Measurements from ENCODE around the gene CHPF.
A peak's percentile ranks its signal among the peaks of the same experiment; 100 is the strongest.

Gene CHPF

DNA sequence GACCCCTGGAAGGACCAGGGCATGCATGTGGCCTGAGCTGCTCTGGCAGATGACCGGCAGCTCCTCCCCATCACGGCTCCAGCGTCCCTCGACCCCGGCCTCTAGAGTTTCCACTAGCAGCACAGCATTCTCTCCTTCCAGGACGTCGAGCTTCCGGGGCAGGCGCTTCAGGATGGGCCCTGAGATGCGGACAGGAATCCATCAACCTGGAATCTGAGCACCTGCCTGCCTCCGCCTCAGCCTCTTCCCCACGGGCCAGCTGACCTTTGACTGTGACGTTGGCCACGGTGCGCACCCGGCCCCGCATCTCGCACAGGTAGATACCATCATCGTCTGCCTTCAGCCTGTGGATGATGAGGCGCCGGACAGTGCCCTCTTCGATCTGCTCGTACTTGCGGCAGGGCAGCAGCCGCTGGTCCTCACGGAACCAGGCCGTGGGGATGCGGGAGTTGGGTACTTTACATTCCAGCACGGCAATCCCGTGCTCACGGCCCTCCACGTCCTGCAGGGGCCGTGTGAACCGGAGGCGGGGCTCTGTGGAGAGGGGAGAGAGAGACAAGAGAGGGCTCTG lies 24.3 kb upstream of the CHPF start:
- DNase-seq, result no peak

- DNase-seq, result no peak
Observed at GRCh38 chr2:219567131-219567530, 23.5 kb upstream of the CHPF start.

- no peak for DNase-seq
Observed at GRCh38 chr2:219566640-219567039, 23.0 kb upstream of the CHPF start.

DNA sequence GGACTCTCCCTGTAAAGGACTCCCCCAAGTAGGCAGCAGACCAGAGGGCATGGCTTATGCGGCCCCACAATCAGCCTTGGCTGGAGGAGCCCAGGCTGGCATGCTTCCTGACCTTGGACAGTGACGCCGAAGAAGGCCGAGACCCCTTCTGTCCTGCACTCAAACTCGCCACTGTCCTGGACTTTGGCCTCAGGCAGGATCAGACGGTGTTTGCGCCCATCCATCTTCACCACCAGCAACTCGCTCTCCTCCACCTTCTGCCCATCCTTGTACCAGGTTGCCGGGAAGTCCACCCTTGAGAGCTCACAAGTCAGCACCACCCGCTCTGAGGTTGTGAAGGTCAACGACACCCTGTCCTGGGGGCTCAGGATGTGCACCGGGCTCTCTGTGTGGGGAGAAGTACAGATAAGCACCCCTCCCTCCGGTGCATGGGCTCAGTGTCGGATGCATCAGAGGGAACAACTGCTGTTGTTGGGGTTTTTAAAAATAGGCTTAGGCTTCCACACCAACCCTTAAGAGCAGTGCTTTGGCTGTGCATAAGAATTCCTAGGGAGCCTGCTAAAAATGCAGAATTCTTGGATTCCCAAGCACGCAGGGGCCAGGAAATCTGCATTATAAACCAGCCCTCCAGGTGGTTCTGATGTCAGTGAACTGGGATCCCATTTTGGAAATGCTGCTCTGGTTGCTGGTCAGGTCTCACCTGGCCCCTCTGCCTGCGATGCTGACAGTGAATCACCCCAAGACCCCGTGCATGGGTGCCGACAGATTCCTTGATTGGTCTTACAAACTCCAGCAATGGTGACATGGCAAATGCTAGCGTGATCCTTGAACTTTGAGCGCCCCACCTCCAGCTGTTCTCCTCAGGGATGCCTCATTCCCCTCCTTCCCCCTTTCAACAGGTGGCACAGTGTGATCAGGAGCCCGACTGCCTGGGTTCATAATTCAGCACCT lies 21.8 kb upstream of the CHPF start:
- no peak for DNase-seq

- DNase-seq, result no peak
Observed at GRCh38 chr2:219563271-219563928, 19.8 kb upstream of the CHPF start.

GRCh38 chr2:219562049-219563020 lies 18.7 kb upstream of the CHPF start:
- no peak for DNase-seq

- DNase-seq, result no peak
Observed at GRCh38 chr2:219561179-219562048, 17.8 kb upstream of the CHPF start.

DNA sequence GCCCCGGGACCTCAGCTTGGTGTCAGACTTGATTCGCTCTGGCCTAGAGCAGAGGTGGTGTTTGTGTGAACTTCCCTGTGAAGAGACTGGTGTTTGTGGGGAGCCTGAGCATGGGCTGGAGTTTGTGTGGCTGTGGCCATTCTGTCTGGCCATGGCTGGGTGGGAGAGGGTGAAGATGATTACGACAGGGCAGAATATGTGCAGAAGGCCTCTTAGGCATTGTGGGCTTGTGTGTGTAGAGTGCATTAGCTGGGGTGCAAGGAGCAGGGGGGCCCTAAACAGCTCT lies 17.2 kb upstream of the CHPF start:
- DNase-seq, result no peak

- no peak for DNase-seq
Observed at GRCh38 chr2:219560037-219560892, 16.7 kb upstream of the CHPF start.

DNA sequence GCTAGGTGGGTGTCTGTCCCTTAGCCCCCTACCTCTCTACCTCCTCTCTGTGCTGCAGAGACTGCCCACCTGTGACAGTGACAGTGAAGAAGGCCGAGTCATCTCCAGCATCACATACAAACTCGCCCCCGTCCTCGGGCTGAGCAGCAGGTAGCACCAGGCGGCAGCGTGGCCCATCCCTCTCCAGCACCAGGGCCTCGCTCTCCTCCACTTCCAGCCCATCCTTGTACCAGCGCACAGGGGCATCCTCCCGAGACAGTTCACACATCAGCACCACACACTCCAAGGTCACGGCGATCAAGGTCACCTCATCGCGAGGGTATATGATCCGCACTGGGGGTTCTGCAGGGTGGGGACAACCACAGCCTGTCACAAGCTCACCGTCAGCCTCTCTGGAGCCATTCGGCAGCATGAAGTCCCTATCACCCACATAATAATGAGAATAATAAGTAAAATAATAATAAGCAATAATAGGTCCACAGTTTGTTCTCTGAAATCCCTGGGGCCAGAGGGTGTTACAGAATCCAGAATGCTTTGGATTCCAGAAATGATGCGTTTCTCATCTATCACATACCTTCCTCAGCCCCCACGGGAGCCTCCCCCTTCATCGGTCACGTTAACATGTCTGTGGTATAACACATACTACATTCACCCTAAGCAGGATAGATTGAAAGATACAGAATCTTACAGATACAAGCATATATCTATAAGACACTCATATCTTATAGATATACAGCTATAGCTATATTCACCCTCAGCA lies 15.7 kb upstream of the CHPF start:
- DNase-seq, result no peak

- DNase-seq, result no peak
Observed at GRCh38 chr2:219557791-219558785, 14.5 kb upstream of the CHPF start.

DNA sequence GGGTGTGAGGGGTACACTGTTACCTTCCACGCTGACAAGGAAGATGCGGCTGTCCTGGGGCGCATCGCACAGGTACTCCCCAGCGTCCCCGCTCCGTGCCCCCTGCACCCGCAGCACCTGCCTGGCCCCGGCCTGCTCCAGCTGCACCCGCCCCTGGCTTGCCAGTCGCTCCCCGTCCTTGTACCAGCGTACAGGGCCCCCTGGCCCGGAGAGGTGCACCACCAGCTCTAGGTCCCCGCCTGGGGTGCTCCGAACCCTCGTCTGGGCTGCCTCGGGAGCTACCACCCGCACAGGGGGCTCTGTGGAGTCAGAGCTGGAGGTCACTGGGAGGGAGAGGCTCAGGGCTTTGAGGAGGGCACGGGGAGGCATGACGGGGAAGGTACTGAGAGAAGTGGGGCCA lies 13.7 kb upstream of the CHPF start:
- no peak for DNase-seq

DNA sequence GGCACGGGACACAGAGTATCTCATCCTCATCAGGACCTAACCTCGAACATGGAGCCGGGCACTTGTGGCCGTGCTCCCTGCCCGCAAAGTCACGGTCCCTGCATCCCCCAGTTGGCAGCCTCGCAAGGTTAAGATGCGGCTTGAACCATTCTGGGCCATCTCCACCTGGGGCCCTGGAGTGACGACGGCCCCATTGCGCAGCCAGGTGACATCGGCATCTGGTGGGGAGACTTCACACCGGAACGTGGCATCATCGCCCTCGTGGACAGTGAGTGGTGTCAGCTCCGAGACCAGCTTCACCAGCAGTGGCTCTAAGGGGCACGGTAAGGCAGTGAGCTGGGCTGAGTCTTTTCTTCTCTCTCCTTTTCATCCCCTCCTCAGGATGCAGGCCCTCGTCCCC lies 12.8 kb upstream of the CHPF start:
- DNase-seq, result no peak

DNA sequence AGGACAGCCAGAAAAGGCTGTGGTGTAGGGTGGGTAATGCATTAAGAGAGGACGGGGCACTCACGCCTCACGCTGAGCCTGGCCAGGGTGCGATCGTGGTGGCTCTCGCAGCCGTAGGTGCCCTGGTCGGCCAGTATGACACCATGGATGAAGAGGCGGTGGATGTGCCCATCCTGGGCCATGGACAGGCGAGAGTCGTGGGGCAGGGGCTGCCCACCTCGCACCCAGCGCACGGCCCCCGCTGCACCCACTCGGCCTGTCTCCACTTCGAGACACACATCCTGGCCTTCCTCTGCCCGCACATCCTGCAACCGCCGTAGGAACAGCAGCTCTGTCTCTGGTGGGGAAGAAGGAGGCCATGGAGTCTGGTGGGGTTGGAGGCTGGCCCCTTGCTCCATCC lies 12.3 kb upstream of the CHPF start:
- no peak for DNase-seq

GRCh38 chr2:219554350-219554749 lies 10.7 kb upstream of the CHPF start:
- no peak for DNase-seq

- DNase-seq, result no peak
Observed at GRCh38 chr2:219553463-219553963, 9.9 kb upstream of the CHPF start.

GRCh38 chr2:219553168-219553417 lies 9.5 kb upstream of the CHPF start:
- no peak for DNase-seq

DNA sequence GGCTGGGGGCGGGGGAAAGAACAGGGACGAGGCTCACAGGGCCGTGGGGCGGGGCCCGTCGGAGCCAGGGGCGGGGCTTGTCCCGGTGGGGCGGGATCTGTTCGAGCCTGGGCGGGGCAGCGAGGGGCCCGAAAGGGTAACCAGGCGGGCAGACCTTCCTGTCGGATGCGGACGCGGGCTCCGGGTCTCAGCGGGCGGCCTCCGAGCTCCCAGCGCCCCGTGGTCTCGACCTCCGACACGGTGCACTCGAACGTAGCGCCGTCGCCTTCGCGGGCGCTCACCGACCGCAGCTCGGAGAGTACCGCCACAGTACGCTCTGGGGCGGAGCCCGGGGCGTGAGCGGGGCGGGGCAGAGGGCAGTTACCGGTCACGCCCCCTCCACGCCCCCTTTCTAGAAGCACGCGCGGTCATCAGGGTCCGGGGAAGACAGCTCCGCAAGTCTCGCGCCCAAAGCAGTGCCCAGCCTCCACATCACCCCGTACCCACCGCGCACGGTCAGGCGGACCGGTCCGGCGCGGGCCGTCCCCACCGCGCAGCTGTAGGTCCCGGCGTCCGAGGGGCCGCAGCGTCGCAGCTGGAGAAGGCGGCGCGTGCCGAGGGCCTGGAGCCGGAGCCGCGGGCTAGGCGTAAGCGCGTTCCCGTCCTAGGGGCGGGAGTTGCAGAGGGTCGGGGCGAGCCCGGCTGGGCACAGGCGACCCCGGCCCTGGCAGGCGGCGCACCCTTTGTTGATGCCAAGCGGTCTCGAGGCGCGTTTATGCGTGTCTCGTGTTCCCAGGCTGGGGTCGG lies 9.0 kb upstream of the CHPF start:
- DNase-seq, result peak; percentile 58 to 78

Data from NCI-H1930 (cell line).